Activated T-cell treated with anti-CD3 and anti-CD28 coated beads, Interleukin-2, amount 50 U/mL, for 1 hour (primary cell): ENCODE data around the gene FLT1.

ENCODE experiments used
- DNase-seq: peaks from one replicate; pipeline ENCODE4 v3.0.0-alpha.2; 2020

Gene FLT1

GRCh38 chr13:28528388-28528787, 33.5 kb upstream of the FLT1 start:
- no peak for DNase-seq

GRCh38 chr13:28527629-28528028, 32.7 kb upstream of the FLT1 start:
- no peak for DNase-seq

GRCh38 chr13:28526876-28527275, 31.9 kb upstream of the FLT1 start:
- DNase-seq = no peak

- no peak for DNase-seq
Measured at GRCh38 chr13:28522871-28523270, 27.9 kb upstream of the FLT1 start.

GRCh38 chr13:28513745-28514144, 18.8 kb upstream of the FLT1 start:
- DNase-seq = no peak

- DNase-seq = no peak
Measured at GRCh38 chr13:28510542-28510941, 15.6 kb upstream of the FLT1 start.

GRCh38 chr13:28510066-28510465, 15.1 kb upstream of the FLT1 start:
- DNase-seq = no peak

GRCh38 chr13:28505543-28506135, 10.7 kb upstream of the FLT1 start:
- DNase-seq = no peak

GRCh38 chr13:28503182-28503967, 8.4 kb upstream of the FLT1 start:
- no peak for DNase-seq

- DNase-seq = no peak
Measured at GRCh38 chr13:28501547-28501946, 6.6 kb upstream of the FLT1 start.

- DNase-seq = no peak
Measured at GRCh38 chr13:28499609-28500008, 4.7 kb upstream of the FLT1 start.

- DNase-seq = no peak
Measured at GRCh38 chr13:28498481-28499115, 3.7 kb upstream of the FLT1 start.

GRCh38 chr13:28497143-28497876, 2.4 kb upstream of the FLT1 start:
- DNase-seq = no peak

GRCh38 chr13:28496188-28496564, 1.2 kb upstream of the FLT1 start:
- no peak for DNase-seq

- no peak for DNase-seq
Measured at GRCh38 chr13:28495538-28496187, 735 bp upstream of the FLT1 start.

- no peak for DNase-seq
Measured at GRCh38 chr13:28494504-28494777, 487 bp downstream of the FLT1 start.

- no peak for DNase-seq
Measured at GRCh38 chr13:28493740-28494503, 1.0 kb downstream of the FLT1 start.

- DNase-seq = no peak
Measured at GRCh38 chr13:28492569-28493367, 2.2 kb downstream of the FLT1 start.

- no peak for DNase-seq
Measured at GRCh38 chr13:28490061-28490460, 4.9 kb downstream of the FLT1 start.

- no peak for DNase-seq
Measured at GRCh38 chr13:28489524-28489931, 5.4 kb downstream of the FLT1 start.

- DNase-seq = no peak
Measured at GRCh38 chr13:28488376-28489005, 6.4 kb downstream of the FLT1 start.
